HG03460 (cell line): ENCODE results near the gene NCOA7.

ENCODE experiments used
- ATAC-seq: cut with Tn5 transposase; IDR thresholded peaks from one replicate; pipeline ENCODE4 v1.9.1; 2021; ENCODE audit not compliant: unreplicated experiment

NCOA7 gene, protein sequence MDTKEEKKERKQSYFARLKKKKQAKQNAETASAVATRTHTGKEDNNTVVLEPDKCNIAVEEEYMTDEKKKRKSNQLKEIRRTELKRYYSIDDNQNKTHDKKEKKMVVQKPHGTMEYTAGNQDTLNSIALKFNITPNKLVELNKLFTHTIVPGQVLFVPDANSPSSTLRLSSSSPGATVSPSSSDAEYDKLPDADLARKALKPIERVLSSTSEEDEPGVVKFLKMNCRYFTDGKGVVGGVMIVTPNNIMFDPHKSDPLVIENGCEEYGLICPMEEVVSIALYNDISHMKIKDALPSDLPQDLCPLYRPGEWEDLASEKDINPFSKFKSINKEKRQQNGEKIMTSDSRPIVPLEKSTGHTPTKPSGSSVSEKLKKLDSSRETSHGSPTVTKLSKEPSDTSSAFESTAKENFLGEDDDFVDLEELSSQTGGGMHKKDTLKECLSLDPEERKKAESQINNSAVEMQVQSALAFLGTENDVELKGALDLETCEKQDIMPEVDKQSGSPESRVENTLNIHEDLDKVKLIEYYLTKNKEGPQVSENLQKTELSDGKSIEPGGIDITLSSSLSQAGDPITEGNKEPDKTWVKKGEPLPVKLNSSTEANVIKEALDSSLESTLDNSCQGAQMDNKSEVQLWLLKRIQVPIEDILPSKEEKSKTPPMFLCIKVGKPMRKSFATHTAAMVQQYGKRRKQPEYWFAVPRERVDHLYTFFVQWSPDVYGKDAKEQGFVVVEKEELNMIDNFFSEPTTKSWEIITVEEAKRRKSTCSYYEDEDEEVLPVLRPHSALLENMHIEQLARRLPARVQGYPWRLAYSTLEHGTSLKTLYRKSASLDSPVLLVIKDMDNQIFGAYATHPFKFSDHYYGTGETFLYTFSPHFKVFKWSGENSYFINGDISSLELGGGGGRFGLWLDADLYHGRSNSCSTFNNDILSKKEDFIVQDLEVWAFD

GRCh38 chr6:125790358-125791150 lies at the start of gene NCOA7:
NCOA7 (plus strand) TSS chr6:125790960; CDS start chr6:125815355, 24,395 bp downstream.
- peak; percentile 66 for ATAC-seq

GRCh38 chr6:125741336-125741735 lies 49.4 kb upstream of the NCOA7 start:
- ATAC-seq, result no peak

DNA sequence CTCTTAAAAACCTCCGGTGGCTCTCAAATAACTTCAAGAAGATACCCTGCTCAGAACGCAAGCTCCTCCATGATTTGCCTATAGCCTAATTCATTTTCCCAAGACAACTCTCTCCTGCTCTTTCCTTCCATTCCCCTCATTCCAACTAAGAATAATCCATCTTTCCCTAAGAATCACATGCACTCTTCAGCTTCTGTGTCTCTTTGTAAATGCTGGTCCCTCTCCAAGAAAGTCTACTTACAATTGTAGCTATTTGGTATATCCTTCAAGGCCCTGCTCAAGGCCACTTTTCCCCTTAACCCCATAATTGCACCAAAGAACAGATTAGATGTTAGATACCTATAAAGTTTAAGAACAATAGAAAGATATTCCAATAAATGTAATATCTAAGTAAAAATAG lies 48.7 kb upstream of the NCOA7 start:
- no peak for ATAC-seq

GRCh38 chr6:125742464-125743120 lies 48.2 kb upstream of the NCOA7 start:
- ATAC-seq, result no peak

DNA sequence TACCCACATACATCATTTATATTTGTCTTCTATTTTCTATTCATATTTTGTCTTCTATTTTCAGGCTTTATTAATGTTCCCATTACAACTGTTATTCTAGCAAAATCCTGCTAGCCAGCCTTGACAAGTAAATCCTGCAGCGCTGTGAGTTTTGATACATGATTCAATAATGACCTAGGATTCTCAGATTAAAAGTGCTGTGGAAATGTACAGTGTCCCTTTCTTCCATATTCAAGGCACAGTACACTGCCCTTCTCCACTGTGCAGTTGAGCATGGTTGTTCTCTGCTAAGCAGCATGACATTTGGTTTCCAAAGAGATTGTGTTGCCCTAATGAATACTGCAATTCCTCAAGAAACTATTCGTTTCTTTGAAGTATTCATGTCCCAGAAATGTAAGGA lies 47.2 kb upstream of the NCOA7 start:
- no peak for ATAC-seq

DNA sequence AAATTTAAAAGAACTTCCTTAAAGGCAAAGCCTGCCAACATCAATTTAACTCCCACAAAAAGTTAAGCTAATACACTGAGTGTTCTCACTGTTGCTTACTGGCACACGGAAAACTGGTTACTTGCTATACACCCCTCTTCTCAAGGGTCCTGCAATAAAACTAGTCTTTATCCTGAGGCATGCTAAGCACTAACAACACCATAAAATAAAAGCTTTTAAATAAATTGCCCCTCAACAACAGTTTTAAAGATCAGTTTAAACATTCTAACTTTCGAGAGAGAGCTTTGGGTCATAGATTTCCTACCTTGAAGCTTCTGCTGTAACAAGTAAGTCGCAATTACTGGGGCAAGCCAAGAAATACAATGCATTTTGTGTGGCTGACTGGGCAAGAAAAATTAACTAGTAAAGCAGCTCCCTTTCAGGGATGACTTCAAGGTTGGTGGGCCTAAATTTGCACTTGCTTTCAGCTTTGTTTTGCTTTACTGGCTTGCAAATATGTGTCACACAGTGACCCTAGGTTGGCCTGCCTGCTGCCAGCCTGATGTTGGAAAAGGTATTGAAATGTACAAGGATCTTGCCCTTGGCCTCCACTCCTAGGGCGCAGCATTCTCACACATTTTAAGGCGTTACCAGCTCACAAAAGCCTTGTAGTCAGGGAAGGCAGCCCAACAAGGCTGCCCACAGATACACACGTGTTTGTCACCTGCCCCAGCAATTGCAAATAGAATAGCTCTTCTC lies 45.3 kb upstream of the NCOA7 start:
- no peak for ATAC-seq

DNA sequence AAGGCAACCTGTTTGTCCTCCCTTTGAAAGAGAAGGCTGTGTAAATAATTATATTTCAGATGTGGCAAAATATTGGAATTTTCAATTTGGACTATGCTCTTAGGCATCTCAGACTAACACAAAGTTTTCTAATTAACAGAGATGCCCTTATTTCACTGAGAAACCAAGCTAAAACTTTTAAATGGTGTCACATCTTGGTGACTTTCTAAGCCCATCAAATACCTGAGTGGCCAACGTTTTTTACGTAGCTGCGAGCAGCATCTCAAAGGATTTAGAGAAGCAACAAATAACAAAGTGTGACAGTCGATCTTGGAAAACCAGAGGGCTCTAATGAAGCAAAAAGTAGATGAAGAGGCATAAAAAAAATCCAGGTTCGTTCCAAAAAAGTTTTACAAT lies 44.7 kb upstream of the NCOA7 start:
- no peak for ATAC-seq

- ATAC-seq, result peak; percentile 47
These were observed 43.8 kb upstream of the NCOA7 start for GRCh38 chr6:125746731-125747588.

DNA sequence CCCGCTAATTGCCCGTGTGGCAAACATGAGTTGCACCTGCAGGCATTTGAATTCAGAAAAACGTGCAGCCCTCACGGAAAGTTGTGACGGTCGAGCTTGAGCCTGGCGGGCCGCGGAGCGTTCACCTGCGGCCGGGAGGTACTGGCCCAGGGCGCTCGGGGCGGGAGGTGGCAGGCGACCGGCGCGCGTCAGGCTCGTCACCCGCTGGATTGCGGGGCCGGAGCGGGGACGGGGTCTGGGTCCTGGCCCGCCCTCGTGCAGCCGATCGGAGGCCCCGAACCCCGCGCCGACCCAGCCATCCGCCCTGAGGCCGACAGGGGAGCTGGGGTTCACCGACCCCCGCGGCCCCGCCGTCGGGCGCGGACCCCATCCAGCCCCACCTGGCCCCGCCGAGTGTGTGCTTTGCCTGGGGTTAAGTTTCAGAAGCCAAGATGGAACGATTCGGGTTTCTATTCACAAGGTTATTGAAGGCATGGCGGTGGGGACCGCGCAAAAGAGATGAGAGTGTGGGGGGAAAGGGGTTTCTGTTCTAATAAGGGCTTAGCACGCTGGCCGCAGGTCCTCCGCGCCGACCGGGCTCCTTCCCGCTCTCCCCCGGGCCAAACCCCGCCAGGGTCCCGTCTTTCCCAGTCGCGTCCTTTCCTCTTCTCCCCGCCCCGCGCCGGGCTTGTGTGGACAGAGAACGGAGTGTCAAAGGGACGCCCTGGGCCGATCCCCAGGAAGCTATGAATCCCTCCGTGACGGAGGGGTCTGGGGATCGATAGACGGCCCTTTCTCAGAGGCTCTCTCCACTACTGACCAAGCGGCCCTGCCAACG lies 43.0 kb upstream of the NCOA7 start:
- ATAC-seq, result no peak

DNA sequence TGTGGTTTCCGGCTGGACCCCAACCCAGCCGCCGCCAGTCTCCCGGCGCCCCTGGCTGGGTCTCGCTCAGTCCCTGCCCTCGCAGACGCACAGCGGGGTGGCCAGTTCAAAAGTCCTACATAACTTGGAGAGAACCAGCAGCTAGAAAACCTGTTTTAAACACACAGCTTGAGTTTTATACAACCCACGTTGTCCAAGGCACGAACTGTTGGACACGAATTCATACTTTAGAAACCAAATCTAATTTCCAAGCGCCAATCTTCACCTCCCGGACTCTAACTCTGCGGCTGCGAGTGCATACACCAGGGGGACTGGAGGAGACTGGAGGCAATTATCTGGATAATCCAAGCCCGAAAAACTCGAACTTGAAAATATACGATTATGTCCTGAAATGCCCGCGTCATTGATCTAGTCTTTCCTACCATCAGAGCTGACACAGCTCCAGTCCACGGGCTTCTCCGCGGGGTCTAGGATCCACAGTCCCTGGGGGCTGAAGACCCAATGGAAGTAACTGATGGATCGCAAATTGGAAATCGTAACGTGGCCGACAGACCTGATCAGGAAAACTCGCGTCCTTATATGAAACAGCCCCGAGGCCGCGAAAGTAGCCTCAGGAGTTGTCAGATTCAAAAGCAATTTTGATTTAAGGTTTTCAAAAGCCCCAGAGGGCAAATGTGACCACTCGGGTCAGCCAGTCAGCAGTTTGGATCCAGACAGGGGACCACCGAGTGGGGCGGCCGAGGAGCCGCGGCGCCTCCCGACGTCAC lies 42.2 kb upstream of the NCOA7 start:
- ATAC-seq, result no peak

- ATAC-seq, result peak; percentile 87
These were observed 41.4 kb upstream of the NCOA7 start, which contains the start of gene HEY2 for GRCh38 chr6:125749173-125749864. HEY2 (plus strand) TSS chr6:125749632; CDS start chr6:125749777, 145 bp downstream.

DNA sequence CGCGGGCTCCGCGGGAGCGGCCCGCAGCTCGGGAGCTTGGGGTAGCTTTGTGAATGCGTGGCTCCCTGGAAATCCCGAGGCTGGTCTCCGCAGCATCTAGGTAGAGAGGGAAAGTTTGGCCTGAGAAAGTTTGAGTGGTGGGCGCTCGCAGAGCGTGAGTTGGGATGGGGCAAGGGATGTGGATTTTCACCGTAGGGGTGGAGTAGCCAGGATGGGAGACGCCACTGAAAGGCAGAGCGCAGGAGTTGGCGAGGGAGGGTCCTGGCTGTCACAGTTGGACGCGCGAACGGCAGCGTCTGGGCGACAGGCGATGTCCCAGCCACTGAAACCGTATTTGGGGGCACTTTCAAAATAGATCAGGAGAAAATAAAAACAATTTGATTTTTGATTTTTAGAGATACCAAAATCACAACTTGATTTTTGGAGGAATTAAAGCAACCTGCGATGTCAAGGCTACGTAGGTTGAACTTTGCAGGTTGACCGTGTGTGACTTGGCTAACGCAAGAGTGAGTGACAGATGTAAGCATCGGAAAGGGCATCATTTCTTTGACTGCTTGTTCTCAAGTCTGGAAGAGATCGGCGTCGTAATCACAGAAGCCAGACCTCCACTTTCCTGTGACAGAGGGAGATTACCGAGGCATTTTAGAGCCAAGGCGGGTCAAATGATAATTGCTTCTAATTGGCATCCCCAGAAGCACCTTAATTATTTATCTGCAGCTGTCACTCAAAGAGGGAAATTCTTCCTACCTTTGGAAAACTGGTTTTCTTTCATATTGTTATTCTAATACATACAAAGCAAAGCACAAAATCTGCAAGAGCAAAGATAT lies 40.7 kb upstream of the NCOA7 start:
- no peak for ATAC-seq

DNA sequence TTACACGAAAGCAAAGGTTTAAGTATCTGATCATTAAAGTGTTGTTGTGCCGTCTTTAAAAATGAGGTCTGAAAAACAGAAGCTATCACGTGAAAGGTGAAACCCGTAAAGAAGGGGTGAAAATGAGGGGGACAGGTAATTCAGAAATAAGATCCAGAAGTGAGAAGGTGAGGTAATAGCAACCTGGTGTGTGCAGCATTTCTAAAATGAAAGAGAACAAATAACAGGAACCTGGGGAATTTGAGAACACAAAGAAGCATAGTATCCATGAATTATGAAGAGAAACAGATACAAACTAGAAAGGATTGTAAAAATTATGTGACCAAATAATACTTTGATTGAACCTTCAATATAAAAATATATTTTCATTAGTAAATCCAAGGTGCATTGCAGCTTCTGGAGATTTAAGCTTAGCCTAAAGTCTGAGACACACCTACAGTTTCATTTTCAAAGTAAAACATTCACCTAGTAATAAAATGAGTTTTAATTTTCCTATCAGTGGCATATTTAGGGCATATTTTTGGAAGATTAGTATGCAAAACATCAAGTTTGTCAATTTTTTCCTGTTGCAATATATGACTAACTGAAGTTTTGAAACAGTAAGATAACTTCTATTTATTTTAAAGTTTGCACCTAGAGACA lies 39.9 kb upstream of the NCOA7 start:
- no peak for ATAC-seq

GRCh38 chr6:125751334-125751916 lies 39.3 kb upstream of the NCOA7 start:
- ATAC-seq, result no peak

DNA sequence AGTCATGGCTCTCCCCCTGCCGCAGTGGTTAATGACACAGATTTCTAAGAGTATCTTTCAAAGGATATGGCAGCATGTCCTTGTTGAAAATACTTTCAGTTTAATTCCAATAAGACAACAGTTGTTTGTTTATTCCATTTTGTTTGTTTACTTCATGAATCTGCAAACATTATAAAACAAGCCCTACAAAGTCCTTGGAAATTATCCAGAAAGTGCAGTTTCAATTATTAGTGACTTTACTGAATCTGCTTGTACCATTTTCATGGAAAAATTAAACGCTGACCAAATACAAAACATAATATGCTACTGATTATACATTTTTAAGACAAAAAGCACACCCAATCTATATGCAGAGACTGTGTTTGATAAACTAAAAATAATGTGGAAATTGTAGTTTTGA lies 38.0 kb upstream of the NCOA7 start:
- no peak for ATAC-seq
